ENCODE measurements around the gene RNF149. TPM values are rescaled to one million over a fixed set of nuclear protein-coding genes. Genes with fewer than 3 reads are reported as not detected.

Gene RNF149
- total RNA-seq, 1 experiment from 2014 or later: 2.0 TPM

GRCh38 chr2:101305492-101306078 is 2.9 kb downstream of the RNF149 start:
- H3K27me3 ChIP-seq (ENCODE audit: low read length): no peaks in the 10 kb centered on the region
- no peak overlapping the region for H3K9ac ChIP-seq (ENCODE audit: low read length)
- no peak for DNase-seq
- H3K79me2 ChIP-seq (ENCODE audit: low read length): no peaks in the 10 kb centered on the region
- H4K20me1 ChIP-seq (ENCODE audit: insufficient read depth, low read depth, low read length): no peaks in the 10 kb centered on the region
- no peak overlapping the region for H2AFZ ChIP-seq (ENCODE audit: low read length)
- no peak overlapping the region for H3K4me3 ChIP-seq (ENCODE audit: low read length)
- H3K9me3 ChIP-seq (ENCODE audit: low read length): no peaks in the 10 kb centered on the region
- no peak overlapping the region for H3K27ac ChIP-seq (ENCODE audit: low read length)
- H3K4me2 ChIP-seq (ENCODE audit: low read depth, low read length, poor library complexity, severe bottlenecking): no peak overlapping the region
- H3K4me1 ChIP-seq (ENCODE audit: low read length): peaks cover 14% of the 10 kb centered on the region
- no peaks in the 10 kb centered on the region for H3K9me2 ChIP-seq (replicated peaks; ENCODE audit: insufficient read depth, low read length)
- H3K36me3 ChIP-seq (ENCODE audit: insufficient read depth, low read length): no peaks in the 10 kb centered on the region

- Histone ChIP-seq H3K9ac (ENCODE audit: low read length) (no peak overlapping the region), H4K20me1 (ENCODE audit: insufficient read depth, low read depth, low read length) (no peaks in the 10 kb centered on the region), H3K36me3 (ENCODE audit: insufficient read depth, low read length) (no peaks in the 10 kb centered on the region), H3K9me2 (replicated peaks; ENCODE audit: insufficient read depth, low read length) (no peaks in the 10 kb centered on the region), H3K79me2 (ENCODE audit: low read length) (no peaks in the 10 kb centered on the region), H3K4me1 (ENCODE audit: low read length) (peaks cover 14% of the 10 kb centered on the region), H3K27ac (ENCODE audit: low read length) (no peak overlapping the region), H3K9me3 (ENCODE audit: low read length) (no peaks in the 10 kb centered on the region), H2AFZ (ENCODE audit: low read length) (no peak overlapping the region), H3K27me3 (ENCODE audit: low read length) (no peaks in the 10 kb centered on the region), H3K4me3 (ENCODE audit: low read length) (no peak overlapping the region), H3K4me2 (ENCODE audit: low read depth, low read length, poor library complexity, severe bottlenecking) (no peak overlapping the region)
- no peak for DNase-seq
These were observed 3.5 kb downstream of the RNF149 start for GRCh38 chr2:101305035-101305434.

- no peak overlapping the region for H3K4me2 ChIP-seq (ENCODE audit: low read depth, low read length, poor library complexity, severe bottlenecking)
- no peaks in the 10 kb centered on the region for H3K36me3 ChIP-seq (ENCODE audit: insufficient read depth, low read length)
- H3K9me2 ChIP-seq (replicated peaks; ENCODE audit: insufficient read depth, low read length): no peaks in the 10 kb centered on the region
- no peaks in the 10 kb centered on the region for H4K20me1 ChIP-seq (ENCODE audit: insufficient read depth, low read depth, low read length)
- H3K4me3 ChIP-seq (ENCODE audit: low read length): no peak overlapping the region
- no peak overlapping the region for H3K27ac ChIP-seq (ENCODE audit: low read length)
- peaks cover 9% of the 10 kb centered on the region for H3K4me1 ChIP-seq (ENCODE audit: low read length)
- no peaks in the 10 kb centered on the region for H3K9me3 ChIP-seq (ENCODE audit: low read length)
- no peak overlapping the region for H3K9ac ChIP-seq (ENCODE audit: low read length)
- no peak for DNase-seq
- H2AFZ ChIP-seq (ENCODE audit: low read length): no peak overlapping the region
- H3K79me2 ChIP-seq (ENCODE audit: low read length): no peaks in the 10 kb centered on the region
- no peaks in the 10 kb centered on the region for H3K27me3 ChIP-seq (ENCODE audit: low read length)
These were observed 4.8 kb downstream of the RNF149 start for GRCh38 chr2:101303688-101304087.

- no peak for DNase-seq
- H3K4me1 ChIP-seq (ENCODE audit: low read length): no peaks in the 10 kb centered on the region
- H3K36me3 ChIP-seq (ENCODE audit: insufficient read depth, low read length): no peaks in the 10 kb centered on the region
- H3K9me2 ChIP-seq (replicated peaks; ENCODE audit: insufficient read depth, low read length): no peaks in the 10 kb centered on the region
- H3K79me2 ChIP-seq (ENCODE audit: low read length): no peaks in the 10 kb centered on the region
- no peak overlapping the region for H3K4me3 ChIP-seq (ENCODE audit: low read length)
- no peaks in the 10 kb centered on the region for H4K20me1 ChIP-seq (ENCODE audit: insufficient read depth, low read depth, low read length)
- no peaks in the 10 kb centered on the region for H3K9me3 ChIP-seq (ENCODE audit: low read length)
- H3K27me3 ChIP-seq (ENCODE audit: low read length): no peaks in the 10 kb centered on the region
- H2AFZ ChIP-seq (ENCODE audit: low read length): no peak overlapping the region
- H3K4me2 ChIP-seq (ENCODE audit: low read depth, low read length, poor library complexity, severe bottlenecking): no peak overlapping the region
- no peak overlapping the region for H3K9ac ChIP-seq (ENCODE audit: low read length)
- no peak overlapping the region for H3K27ac ChIP-seq (ENCODE audit: low read length)
These were observed 6.5 kb downstream of the RNF149 start for GRCh38 chr2:101302016-101302415.

GRCh38 chr2:101300836-101301235 is 7.7 kb downstream of the RNF149 start:
- Histone ChIP-seq H3K36me3 (ENCODE audit: insufficient read depth, low read length) (no peaks in the 10 kb centered on the region), H3K4me2 (ENCODE audit: low read depth, low read length, poor library complexity, severe bottlenecking) (no peak overlapping the region), H2AFZ (ENCODE audit: low read length) (no peak overlapping the region), H3K4me3 (ENCODE audit: low read length) (no peak overlapping the region), H3K9me3 (ENCODE audit: low read length) (no peaks in the 10 kb centered on the region), H3K9me2 (replicated peaks; ENCODE audit: insufficient read depth, low read length) (no peaks in the 10 kb centered on the region), H3K79me2 (ENCODE audit: low read length) (no peaks in the 10 kb centered on the region), H3K27me3 (ENCODE audit: low read length) (no peaks in the 10 kb centered on the region), H3K9ac (ENCODE audit: low read length) (no peak overlapping the region), H4K20me1 (ENCODE audit: insufficient read depth, low read depth, low read length) (no peaks in the 10 kb centered on the region), H3K27ac (ENCODE audit: low read length) (no peak overlapping the region), H3K4me1 (ENCODE audit: low read length) (no peaks in the 10 kb centered on the region)
- no peak for DNase-seq

GRCh38 chr2:101300164-101300563 is 8.3 kb downstream of the RNF149 start:
- Histone ChIP-seq H3K4me3 (ENCODE audit: low read length) (no peak overlapping the region), H3K9me3 (ENCODE audit: low read length) (no peaks in the 10 kb centered on the region), H3K79me2 (ENCODE audit: low read length) (no peaks in the 10 kb centered on the region), H3K9ac (ENCODE audit: low read length) (no peak overlapping the region), H3K4me1 (ENCODE audit: low read length) (no peaks in the 10 kb centered on the region), H3K36me3 (ENCODE audit: insufficient read depth, low read length) (no peaks in the 10 kb centered on the region), H3K4me2 (ENCODE audit: low read depth, low read length, poor library complexity, severe bottlenecking) (no peak overlapping the region), H2AFZ (ENCODE audit: low read length) (no peak overlapping the region), H4K20me1 (ENCODE audit: insufficient read depth, low read depth, low read length) (no peaks in the 10 kb centered on the region), H3K27ac (ENCODE audit: low read length) (no peak overlapping the region), H3K27me3 (ENCODE audit: low read length) (no peaks in the 10 kb centered on the region), H3K9me2 (replicated peaks; ENCODE audit: insufficient read depth, low read length) (no peaks in the 10 kb centered on the region)
- no peak for DNase-seq

GRCh38 chr2:101299604-101300003 is 8.9 kb downstream of the RNF149 start:
- H3K9me2 ChIP-seq (replicated peaks; ENCODE audit: insufficient read depth, low read length): no peaks in the 10 kb centered on the region
- no peaks in the 10 kb centered on the region for H3K79me2 ChIP-seq (ENCODE audit: low read length)
- no peak overlapping the region for H3K27ac ChIP-seq (ENCODE audit: low read length)
- no peaks in the 10 kb centered on the region for H3K36me3 ChIP-seq (ENCODE audit: insufficient read depth, low read length)
- H3K4me2 ChIP-seq (ENCODE audit: low read depth, low read length, poor library complexity, severe bottlenecking): no peak overlapping the region
- no peaks in the 10 kb centered on the region for H3K4me1 ChIP-seq (ENCODE audit: low read length)
- H2AFZ ChIP-seq (ENCODE audit: low read length): no peak overlapping the region
- H3K9me3 ChIP-seq (ENCODE audit: low read length): no peaks in the 10 kb centered on the region
- DNase-seq: no peak
- no peaks in the 10 kb centered on the region for H4K20me1 ChIP-seq (ENCODE audit: insufficient read depth, low read depth, low read length)
- no peak overlapping the region for H3K4me3 ChIP-seq (ENCODE audit: low read length)
- H3K27me3 ChIP-seq (ENCODE audit: low read length): no peaks in the 10 kb centered on the region
- no peak overlapping the region for H3K9ac ChIP-seq (ENCODE audit: low read length)

- H2AFZ ChIP-seq (ENCODE audit: low read length): no peak overlapping the region
- DNase-seq: no peak
- H3K4me1 ChIP-seq (ENCODE audit: low read length): no peaks in the 10 kb centered on the region
- no peak overlapping the region for H3K4me3 ChIP-seq (ENCODE audit: low read length)
- H3K27ac ChIP-seq (ENCODE audit: low read length): no peak overlapping the region
- H4K20me1 ChIP-seq (ENCODE audit: insufficient read depth, low read depth, low read length): no peaks in the 10 kb centered on the region
- no peaks in the 10 kb centered on the region for H3K27me3 ChIP-seq (ENCODE audit: low read length)
- no peaks in the 10 kb centered on the region for H3K9me2 ChIP-seq (replicated peaks; ENCODE audit: insufficient read depth, low read length)
- H3K79me2 ChIP-seq (ENCODE audit: low read length): no peaks in the 10 kb centered on the region
- H3K9me3 ChIP-seq (ENCODE audit: low read length): no peaks in the 10 kb centered on the region
- no peaks in the 10 kb centered on the region for H3K36me3 ChIP-seq (ENCODE audit: insufficient read depth, low read length)
- no peak overlapping the region for H3K9ac ChIP-seq (ENCODE audit: low read length)
- no peak overlapping the region for H3K4me2 ChIP-seq (ENCODE audit: low read depth, low read length, poor library complexity, severe bottlenecking)
These were observed 11.1 kb downstream of the RNF149 start for GRCh38 chr2:101297383-101297782.

- Histone ChIP-seq H3K79me2 (ENCODE audit: low read length) (no peaks in the 10 kb centered on the region), H3K4me3 (ENCODE audit: low read length) (no peak overlapping the region), H3K9me3 (ENCODE audit: low read length) (no peaks in the 10 kb centered on the region), H3K27ac (ENCODE audit: low read length) (no peak overlapping the region), H3K4me1 (ENCODE audit: low read length) (no peaks in the 10 kb centered on the region), H3K4me2 (ENCODE audit: low read depth, low read length, poor library complexity, severe bottlenecking) (no peak overlapping the region), H3K27me3 (ENCODE audit: low read length) (no peaks in the 10 kb centered on the region), H3K9me2 (replicated peaks; ENCODE audit: insufficient read depth, low read length) (no peaks in the 10 kb centered on the region), H3K36me3 (ENCODE audit: insufficient read depth, low read length) (no peaks in the 10 kb centered on the region), H4K20me1 (ENCODE audit: insufficient read depth, low read depth, low read length) (no peaks in the 10 kb centered on the region), H2AFZ (ENCODE audit: low read length) (no peak overlapping the region), H3K9ac (ENCODE audit: low read length) (no peak overlapping the region)
- DNase-seq: no peak
These were observed 12.1 kb downstream of the RNF149 start for GRCh38 chr2:101296371-101296770.

All from Karpas-422 (cell line).